GM19397 (cell line): ENCODE data around the gene PRKACB.

ENCODE experiments used
- ATAC-seq: cut with Tn5 transposase; IDR thresholded peaks from one replicate; pipeline ENCODE4 v1.9.1; 2021; ENCODE audit warnings: mild to moderate bottlenecking, moderate library complexity; ENCODE audit not compliant: unreplicated experiment

The PRKACB gene

GRCh38 chr1:84155517-84155916, 11.4 kb downstream of the PRKACB start:
- no peak for ATAC-seq

GRCh38 chr1:84156210-84156621, 12.1 kb downstream of the PRKACB start:
- no peak for ATAC-seq

- ATAC-seq, result no peak
Observed at GRCh38 chr1:84159533-84160240, 15.6 kb downstream of the PRKACB start.

- ATAC-seq, result no peak
Observed at GRCh38 chr1:84162295-84162694, 18.2 kb downstream of the PRKACB start.

- ATAC-seq, result no peak
Observed at GRCh38 chr1:84163123-84163931, 19.3 kb downstream of the PRKACB start.

- ATAC-seq, result no peak
Observed at GRCh38 chr1:84164161-84164560, 20.1 kb downstream of the PRKACB start.

- no peak for ATAC-seq
Observed at GRCh38 chr1:84164567-84165021, 20.5 kb downstream of the PRKACB start.

GRCh38 chr1:84165601-84166000, 21.5 kb downstream of the PRKACB start:
- ATAC-seq, result no peak

- peak; percentile 88 for ATAC-seq
Observed at GRCh38 chr1:84166797-84167196, 22.7 kb downstream of the PRKACB start.

GRCh38 chr1:84168783-84169182, 24.7 kb downstream of the PRKACB start:
- no peak for ATAC-seq

GRCh38 chr1:84170171-84170570, 26.1 kb downstream of the PRKACB start:
- no peak for ATAC-seq

GRCh38 chr1:84171481-84171880, 27.4 kb downstream of the PRKACB start:
- no peak for ATAC-seq

- ATAC-seq, result no peak
Observed at GRCh38 chr1:84174051-84174556, 30.0 kb downstream of the PRKACB start.

GRCh38 chr1:84181350-84182005, 37.4 kb downstream of the PRKACB start:
- ATAC-seq, result no peak

GRCh38 chr1:84190455-84190854, 46.4 kb downstream of the PRKACB start:
- no peak for ATAC-seq

- ATAC-seq, result no peak
Observed at GRCh38 chr1:84192681-84193080, 48.6 kb downstream of the PRKACB start.

GRCh38 chr1:84198832-84199231, 54.8 kb downstream of the PRKACB start:
- ATAC-seq, result no peak

- no peak for ATAC-seq
Observed at GRCh38 chr1:84199257-84199656, 55.2 kb downstream of the PRKACB start.

GRCh38 chr1:84202126-84202525, 58.1 kb downstream of the PRKACB start:
- ATAC-seq, result no peak

GRCh38 chr1:84206375-84206774, 62.3 kb downstream of the PRKACB start:
- no peak for ATAC-seq

- no peak for ATAC-seq
Observed at GRCh38 chr1:84208935-84209334, 64.9 kb downstream of the PRKACB start.
